ENCODE data around the gene TELO2. TPM values are rescaled to one million over a fixed set of nuclear protein-coding genes. Genes with fewer than 3 reads are reported as not detected.

TELO2 gene
- total and polyA plus RNA-seq, 4 donors: 24.4 to 64.2 (median 42.8) TPM

- Histone ChIP-seq H3K9me3 (ENCODE audit: control insufficient read depth in 4 of 4, insufficient read depth in 3 of 4, low read length in 3 of 4) (no peaks in the 10 kb centered on the region), H3K9ac (ENCODE audit: insufficient read depth in 1 of 2, low read length in 2 of 2) (no peak overlapping the region), H3K4me3 (no peak overlapping the region), H3K36me3 (ENCODE audit: control insufficient read depth in 4 of 4, insufficient read depth in 4 of 4, low read length in 4 of 4) (peaks cover 0 to 34% (median 19%) of the 10 kb centered on the region in 4 donors), H3K27me3 (ENCODE audit: control insufficient read depth in 3 of 3, insufficient read depth in 3 of 3, low read length in 2 of 3) (no peaks in the 10 kb centered on the region), H3K27ac (ENCODE audit: low read depth in 1 of 2, low read length in 1 of 2) (no peak overlapping the region), H3K4me1 (ENCODE audit: control insufficient read depth in 5 of 5, insufficient read depth in 5 of 5, low read length in 5 of 5) (peaks cover 0 to 18% (median 5%) of the 10 kb centered on the region in 5 donors)
- ATAC-seq (ENCODE audit: insufficient read depth, low FRiP score) (no peak), DNase-seq (no peak)
- 80 to 83% methylated on average over 13 of the region's 13 CpGs for WGBS, 2 donors
- TF ChIP-seq CTCF (IDR thresholded peaks at IDR 0.05; ENCODE audit: control extremely low read depth, extremely low read depth): no peak
Measured at GRCh38 chr16:1494711-1495110, 1.6 kb downstream of the TELO2 start.

- H3K4me3 ChIP-seq: no peak overlapping the region
- H3K36me3 ChIP-seq (ENCODE audit: control insufficient read depth in 4 of 4, insufficient read depth in 4 of 4, low read length in 4 of 4): peaks cover 2 to 40% (median 21%) of the 10 kb centered on the region in 4 donors
- no peak for ATAC-seq (ENCODE audit: insufficient read depth, low FRiP score)
- no peaks in the 10 kb centered on the region for H3K9me3 ChIP-seq (ENCODE audit: control insufficient read depth in 4 of 4, insufficient read depth in 3 of 4, low read length in 3 of 4)
- DNase-seq: no peak
- H3K27me3 ChIP-seq (ENCODE audit: control insufficient read depth in 3 of 3, insufficient read depth in 3 of 3, low read length in 2 of 3): no peaks in the 10 kb centered on the region
- peaks cover 0 to 18% (median 5%) of the 10 kb centered on the region in 5 donors for H3K4me1 ChIP-seq (ENCODE audit: control insufficient read depth in 5 of 5, insufficient read depth in 5 of 5, low read length in 5 of 5)
- H3K9ac ChIP-seq (ENCODE audit: insufficient read depth in 1 of 2, low read length in 2 of 2): no peak overlapping the region
- H3K27ac ChIP-seq (ENCODE audit: low read depth in 1 of 2, low read length in 1 of 2): no peak overlapping the region
- 90 to 94% methylated on average over 39 of the region's 39 CpGs for WGBS, 2 donors
- no peak for TF ChIP-seq CTCF (IDR thresholded peaks at IDR 0.05; ENCODE audit: control extremely low read depth, extremely low read depth)
Measured at GRCh38 chr16:1495211-1495888, 2.2 kb downstream of the TELO2 start.

GRCh38 chr16:1495889-1496262 is 2.7 kb downstream of the TELO2 start:
- ATAC-seq (ENCODE audit: insufficient read depth, low FRiP score) (no peak), DNase-seq (no peak)
- no peak overlapping the region for H3K27ac ChIP-seq (ENCODE audit: low read depth in 1 of 2, low read length in 1 of 2)
- 91 to 93% methylated on average over 24 to 25 of the region's 25 CpGs for WGBS, 2 donors
- no peaks in the 10 kb centered on the region for H3K9me3 ChIP-seq (ENCODE audit: control insufficient read depth in 4 of 4, insufficient read depth in 3 of 4, low read length in 3 of 4)
- no peaks in the 10 kb centered on the region for H3K27me3 ChIP-seq (ENCODE audit: control insufficient read depth in 3 of 3, insufficient read depth in 3 of 3, low read length in 2 of 3)
- peaks cover 4 to 46% (median 22%) of the 10 kb centered on the region in 4 donors for H3K36me3 ChIP-seq (ENCODE audit: control insufficient read depth in 4 of 4, insufficient read depth in 4 of 4, low read length in 4 of 4)
- peaks cover 0 to 18% (median 5%) of the 10 kb centered on the region in 5 donors for H3K4me1 ChIP-seq (ENCODE audit: control insufficient read depth in 5 of 5, insufficient read depth in 5 of 5, low read length in 5 of 5)
- H3K9ac ChIP-seq (ENCODE audit: insufficient read depth in 1 of 2, low read length in 2 of 2): no peak overlapping the region
- H3K4me3 ChIP-seq: no peak overlapping the region
- TF ChIP-seq CTCF (IDR thresholded peaks at IDR 0.05; ENCODE audit: control extremely low read depth, extremely low read depth): no peak

All from lung (tissue), 12 donors.